Measurements from ENCODE around the gene GPC3.

GRCh38 chrX:133783274-133783673 lies 202.1 kb downstream of the GPC3 start:
- TF ChIP-seq CTCF (IDR thresholded peaks at IDR 0.05) (no peak), EP300 (IDR thresholded peaks at IDR 0.05) (no peak), POLR2AphosphoS5 (IDR thresholded peaks at IDR 0.05) (no peak), POLR2A (IDR thresholded peaks at IDR 0.05) (no peak)

Data from suprapubic skin (tissue), 4 donors.